ENCODE measurements around the gene POU2F1. TPM values are rescaled to one million over a fixed set of nuclear protein-coding genes. Genes with fewer than 3 reads are reported as not detected.

POU2F1 gene
- total RNA-seq, 6 donors from 2014 or later, result 9.1 to 26.8 (median 15.6) TPM

DNA sequence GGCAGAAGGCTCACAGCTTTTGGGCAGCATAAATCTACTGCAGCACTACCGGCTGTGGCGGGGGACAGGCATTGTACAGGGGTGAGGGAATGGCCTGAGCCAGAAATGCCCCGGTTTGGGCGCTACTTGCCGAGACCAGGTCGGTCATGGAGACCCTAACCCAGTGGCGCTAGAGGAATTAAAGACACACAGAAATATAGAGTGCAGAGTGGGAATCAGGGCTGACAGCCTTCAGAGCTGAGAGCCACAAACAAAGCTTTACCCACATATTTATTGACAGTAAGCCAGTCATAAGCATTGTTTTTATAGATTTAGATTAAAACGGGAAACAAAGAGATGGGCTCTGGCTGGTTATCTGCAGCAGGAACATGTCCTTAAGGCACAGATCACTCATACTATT lies 101.8 kb downstream of the POU2F1 start:
- ATAC-seq (ENCODE audit: low FRiP score in 2 of 2), result no peak
- Histone ChIP-seq H3K36me3 (peaks cover 0 to 6% (median 4%) of the 10 kb centered on the region in 4 donors), H3K27me3 (no peaks in the 10 kb centered on the region), H3K9me3 (peaks cover 26 to 66% (median 49%) of the 10 kb centered on the region in 4 donors), H3K4me1 (no peaks in the 10 kb centered on the region), H3K4me3 (no peak overlapping the region), H3K27ac (no peak overlapping the region)
- TF ChIP-seq EP300 (IDR thresholded peaks at IDR 0.05) (no peak), POLR2A (IDR thresholded peaks at IDR 0.05) (no peak), POLR2AphosphoS5 (IDR thresholded peaks at IDR 0.05) (no peak)
- DNase-seq, result peak in 1 of 2 donors; percentile 2
- 97 to 99% methylated on average over 8 of the region's 8 CpGs for WGBS, 2 donors

DNA sequence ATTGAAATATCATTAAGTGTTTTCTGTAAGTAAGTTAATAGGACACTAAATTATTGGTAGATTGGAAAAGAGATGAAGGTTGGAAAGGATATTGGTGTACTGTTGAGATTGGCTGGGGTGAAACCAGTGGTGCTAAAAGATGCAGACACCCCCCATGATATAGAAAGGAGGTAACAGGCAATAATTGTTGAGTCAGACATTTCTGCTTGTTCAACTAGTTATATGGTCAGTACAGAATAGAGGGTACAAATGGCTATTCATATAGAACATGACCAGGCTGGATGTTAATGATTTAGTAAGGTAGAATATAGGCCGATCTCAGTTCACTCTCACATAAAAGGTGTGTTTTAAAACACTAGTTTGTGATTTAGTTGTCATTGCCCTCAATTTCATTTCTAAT lies 104.5 kb downstream of the POU2F1 start:
- H3K27me3 ChIP-seq, result no peaks in the 10 kb centered on the region
- ATAC-seq (ENCODE audit: low FRiP score in 2 of 2) (no peak), DNase-seq (no peak)
- peaks cover 26 to 43% (median 38%) of the 10 kb centered on the region in 4 donors for H3K9me3 ChIP-seq
- H3K27ac ChIP-seq, result no peak overlapping the region
- peaks cover 0 to 2% (median 0%) of the 10 kb centered on the region in 4 donors for H3K4me1 ChIP-seq
- H3K4me3 ChIP-seq, result no peak overlapping the region
- H3K36me3 ChIP-seq, result peaks cover 0 to 6% (median 4%) of the 10 kb centered on the region in 4 donors
- 97 to 100% methylated on average over 1 of the region's 1 CpG for WGBS, 2 donors
- TF ChIP-seq POLR2AphosphoS5 (IDR thresholded peaks at IDR 0.05) (no peak), POLR2A (IDR thresholded peaks at IDR 0.05) (no peak), EP300 (IDR thresholded peaks at IDR 0.05) (no peak)
- TF ChIP-seq, protein P1, sequence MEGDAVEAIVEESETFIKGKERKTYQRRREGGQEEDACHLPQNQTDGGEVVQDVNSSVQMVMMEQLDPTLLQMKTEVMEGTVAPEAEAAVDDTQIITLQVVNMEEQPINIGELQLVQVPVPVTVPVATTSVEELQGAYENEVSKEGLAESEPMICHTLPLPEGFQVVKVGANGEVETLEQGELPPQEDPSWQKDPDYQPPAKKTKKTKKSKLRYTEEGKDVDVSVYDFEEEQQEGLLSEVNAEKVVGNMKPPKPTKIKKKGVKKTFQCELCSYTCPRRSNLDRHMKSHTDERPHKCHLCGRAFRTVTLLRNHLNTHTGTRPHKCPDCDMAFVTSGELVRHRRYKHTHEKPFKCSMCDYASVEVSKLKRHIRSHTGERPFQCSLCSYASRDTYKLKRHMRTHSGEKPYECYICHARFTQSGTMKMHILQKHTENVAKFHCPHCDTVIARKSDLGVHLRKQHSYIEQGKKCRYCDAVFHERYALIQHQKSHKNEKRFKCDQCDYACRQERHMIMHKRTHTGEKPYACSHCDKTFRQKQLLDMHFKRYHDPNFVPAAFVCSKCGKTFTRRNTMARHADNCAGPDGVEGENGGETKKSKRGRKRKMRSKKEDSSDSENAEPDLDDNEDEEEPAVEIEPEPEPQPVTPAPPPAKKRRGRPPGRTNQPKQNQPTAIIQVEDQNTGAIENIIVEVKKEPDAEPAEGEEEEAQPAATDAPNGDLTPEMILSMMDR (IDR thresholded peaks at IDR 0.05), result no peak

DNA sequence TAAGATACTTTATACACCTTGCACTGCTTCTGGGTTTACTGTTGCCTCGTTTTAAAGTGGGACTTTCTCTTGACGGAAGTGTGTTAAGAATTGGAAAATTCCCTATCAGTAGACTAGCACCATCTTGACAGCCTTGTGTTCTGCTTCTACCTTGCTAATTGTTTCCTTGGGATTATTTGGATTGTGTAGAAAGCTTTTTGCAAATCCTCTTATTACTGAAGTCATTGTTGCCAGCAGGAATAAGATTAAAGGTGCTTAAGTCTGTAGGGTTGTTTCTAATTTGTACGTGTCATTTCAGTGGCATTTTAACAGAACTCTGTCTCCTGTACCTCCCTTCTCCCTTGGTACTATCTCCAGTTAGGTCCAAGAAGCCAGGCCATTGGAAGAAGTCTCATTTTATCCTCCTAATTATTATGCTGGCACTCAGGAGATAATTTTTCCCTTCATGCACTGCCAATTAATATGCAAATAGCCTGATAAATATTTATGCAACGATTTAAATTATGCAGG lies 107.7 kb downstream of the POU2F1 start:
- Histone ChIP-seq H3K36me3 (peaks cover 0 to 6% (median 4%) of the 10 kb centered on the region in 4 donors), H3K4me3 (no peak overlapping the region), H3K4me1 (peaks cover 6 to 21% (median 12%) of the 10 kb centered on the region in 4 donors), H3K27me3 (no peaks in the 10 kb centered on the region), H3K9me3 (peaks cover 5 to 15% (median 7%) of the 10 kb centered on the region in 4 donors), H3K27ac (no peak overlapping the region)
- no peak for DNase-seq
- WGBS, 2 donors, result 68 to 69% methylated on average over 4 of the region's 4 CpGs
- ATAC-seq (ENCODE audit: low FRiP score in 2 of 2), result no peak
- TF ChIP-seq EP300 (IDR thresholded peaks at IDR 0.05) (no peak), POLR2A (IDR thresholded peaks at IDR 0.05) (no peak), POLR2AphosphoS5 (IDR thresholded peaks at IDR 0.05) (no peak)
- TF ChIP-seq, protein P1 (IDR thresholded peaks at IDR 0.05), result no peak

DNA sequence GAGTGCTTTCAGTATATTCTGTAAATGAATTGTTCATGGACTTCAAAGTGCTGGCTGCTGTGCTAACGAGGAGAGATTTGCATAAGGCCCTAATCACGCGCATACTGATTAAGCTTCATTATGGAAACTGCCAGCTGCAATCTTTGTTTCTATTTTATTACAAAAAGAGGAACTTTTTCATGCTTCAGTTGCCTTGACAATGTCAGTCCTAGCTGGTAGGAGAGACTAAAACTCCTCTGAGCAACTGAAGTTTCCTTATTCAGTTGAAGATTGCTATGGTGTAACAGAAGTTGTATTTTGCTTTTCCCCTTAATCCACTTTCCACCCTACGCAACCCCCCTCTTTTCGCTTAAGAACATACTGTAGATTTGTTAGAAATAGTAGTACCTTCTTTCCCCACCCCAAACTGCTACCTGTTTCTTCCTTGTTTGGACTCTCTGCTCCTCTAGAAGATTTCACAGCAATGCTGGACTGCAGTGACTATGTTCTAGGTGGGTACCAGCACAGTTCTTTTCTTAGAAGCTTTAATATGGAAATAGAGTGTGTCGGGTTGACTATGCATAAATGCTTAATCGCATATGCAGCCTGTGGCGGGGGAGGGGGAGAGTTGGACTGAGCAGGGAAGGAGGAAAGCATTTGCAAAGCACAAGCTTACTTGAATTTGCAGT lies 108.3 kb downstream of the POU2F1 start:
- peak in 1 of 2 donors; percentile 25 for DNase-seq
- peaks cover 0 to under 1% (median under 1%) of the 10 kb centered on the region in 4 donors for H3K36me3 ChIP-seq
- 62 to 80% methylated on average over 8 of the region's 8 CpGs for WGBS, 2 donors
- H3K4me1 ChIP-seq, result peaks cover 6 to 21% (median 12%) of the 10 kb centered on the region in 4 donors
- ATAC-seq (ENCODE audit: low FRiP score in 2 of 2), result peak in 1 of 2 donors; percentile 31
- H3K27me3 ChIP-seq, result no peaks in the 10 kb centered on the region
- H3K9me3 ChIP-seq, result peaks cover 0 to 9% (median 1%) of the 10 kb centered on the region in 4 donors
- TF ChIP-seq, protein P1 (IDR thresholded peaks at IDR 0.05), result no peak
- TF ChIP-seq POLR2A (IDR thresholded peaks at IDR 0.05) (peak in 1 of 4 donors; percentile 10), EP300 (IDR thresholded peaks at IDR 0.05) (no peak), POLR2AphosphoS5 (IDR thresholded peaks at IDR 0.05) (no peak)
- peak overlapping the region in 2 of 4 donors; percentile 30 to 32 for H3K27ac ChIP-seq
- peak overlapping the region in 2 of 4 donors; percentile 1 to 22 for H3K4me3 ChIP-seq

DNA sequence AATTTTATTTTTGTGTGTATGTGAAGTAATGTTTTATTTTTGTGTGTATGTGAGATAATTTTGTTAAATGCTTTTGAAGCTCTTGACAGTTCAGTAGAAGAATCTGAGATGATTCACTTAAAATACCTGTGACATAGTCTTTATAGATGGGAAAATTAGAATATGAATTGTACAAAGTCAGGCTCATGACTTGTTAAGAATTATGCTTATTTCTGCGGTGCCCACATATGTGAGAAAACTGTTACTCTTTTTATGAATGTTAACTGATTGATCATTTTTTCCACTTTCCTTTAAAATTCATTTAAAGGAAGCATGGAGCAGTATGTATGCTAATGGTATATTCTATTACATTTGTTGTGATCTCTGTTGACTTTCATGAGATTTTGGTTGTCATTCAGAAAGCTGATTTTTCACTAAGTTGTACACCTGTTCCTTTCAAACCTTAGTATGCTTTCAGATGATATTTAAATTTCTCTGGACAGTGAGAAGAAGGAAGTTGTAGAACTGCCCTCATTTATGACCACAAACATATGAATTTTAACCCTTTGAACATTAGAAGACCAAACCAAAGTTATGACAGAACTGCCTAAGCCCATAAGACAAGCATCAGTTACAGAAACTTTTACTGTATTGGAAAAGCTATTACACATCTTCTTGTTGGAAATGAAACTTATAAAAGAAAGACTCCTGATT lies 110.1 kb downstream of the POU2F1 start:
- Histone ChIP-seq H3K27me3 (no peaks in the 10 kb centered on the region), H3K36me3 (no peaks in the 10 kb centered on the region), H3K4me3 (no peak overlapping the region), H3K9me3 (no peaks in the 10 kb centered on the region), H3K27ac (no peak overlapping the region), H3K4me1 (peaks cover 6 to 21% (median 12%) of the 10 kb centered on the region in 4 donors)
- TF ChIP-seq EP300 (IDR thresholded peaks at IDR 0.05), result no peak
- WGBS, 2 donors, result 83 to 90% methylated on average over 1 of the region's 1 CpG
- DNase-seq, result no peak
- ATAC-seq (ENCODE audit: low FRiP score in 2 of 2), result no peak

All from upper lobe of left lung (tissue), 6 donors.